Measurements from ENCODE around the gene CAND2. TPM values are rescaled to one million over a fixed set of nuclear protein-coding genes. Genes with fewer than 3 reads are reported as not detected.

Gene CAND2
- total and polyA plus RNA-seq, 9 of the 15 experiments (the other 6 are each of a cell fraction or from before 2014, with no cell fraction given): 0.91 to 14.9 (median 4.3) TPM

- peak; percentile 33; the same call in 1 of the 2 replicates for TF ChIP-seq POLR2AphosphoS5 (IDR thresholded peaks at IDR 0.05; ENCODE audit: control insufficient read depth, insufficient read depth, low read depth, low read length)
- TF ChIP-seq CHD2 (IDR thresholded peaks at IDR 0.05; ENCODE audit: low read depth, low read length): 0 out of 2 replicates have a peak, but pooled peaks have one; percentile 27
- TF ChIP-seq ZNF436 (CRISPR knock-in tag; IDR thresholded peaks at IDR 0.05): no peak
- peak; percentile 38 for TF ChIP-seq POLR2A (conservative IDR thresholded peaks at IDR 0.05)
- TF ChIP-seq ZEB2 (IDR thresholded peaks at IDR 0.05): no peak
- TF ChIP-seq ERF (CRISPR knock-in tag; IDR thresholded peaks at IDR 0.05): 0 out of 2 replicates have a peak, but pooled peaks have one; percentile 36
- TF ChIP-seq RHOXF2B (CRISPR knock-in tag; conservative IDR thresholded peaks at IDR 0.05): 0 out of 2 replicates have a peak, but pooled peaks have one; percentile 62
- 0 out of 2 replicates have a peak, but pooled peaks have one; percentile 25 for TF ChIP-seq MYNN (IDR thresholded peaks at IDR 0.05)
- TF ChIP-seq MYNN (CRISPR knock-in tag; IDR thresholded peaks at IDR 0.05): no peak
- 0 out of 2 replicates have a peak, but pooled peaks have one; percentile 41 for TF ChIP-seq ELF2 (CRISPR knock-in tag; IDR thresholded peaks at IDR 0.05)
- no peak for TF ChIP-seq ZNF311 (CRISPR knock-in tag; IDR thresholded peaks at IDR 0.05)
- no peak for TF ChIP-seq ZNF174 (CRISPR knock-in tag; IDR thresholded peaks at IDR 0.05)
Measured at GRCh38 chr3:12832350-12833221, 36.1 kb downstream of the CAND2 start (continued).

Data from K562 (cell line).